Neural cell (in vitro differentiated cells): ENCODE results near the gene OR5B2. TPM values are rescaled to one million over a fixed set of nuclear protein-coding genes. Genes with fewer than 3 reads are reported as not detected.

Experiments used
- H2AFZ ChIP-seq: fragments of 200-600, 300-800 bp; sonication (generic), shearing (Covaris generic); 2 replicates; pipeline ENCODE4 v1.6.0; 2014; ENCODE audit warnings: low read depth, mild to moderate bottlenecking, antibody characterized with exemption, low read length, moderate library complexity
- H3F3A ChIP-seq: fragments of 200-600 bp; shearing (Covaris generic); 2 replicates; pipeline ENCODE4 v1.6.1; 2016; ENCODE audit warnings: mild to moderate bottlenecking, moderate library complexity, mixed read lengths, antibody characterized with exemption, low read length; ENCODE audit not compliant: insufficient read depth, poor library complexity, severe bottlenecking
- H3K27ac ChIP-seq: fragments of 200-600, 300-800 bp; sonication (generic), shearing (Covaris generic); 2 replicates; pipeline ENCODE4 v1.5.1; 2014; ENCODE audit warnings: mild to moderate bottlenecking, low read length, moderate library complexity
- H3K27me3 ChIP-seq: fragments of 300-800, 200-600 bp; sonication (generic), shearing (Covaris generic); 2 replicates; pipeline ENCODE4 v1.6.0; 2014; ENCODE audit warnings: mild to moderate bottlenecking, low read depth, low read length, moderate library complexity; ENCODE audit not compliant: insufficient read depth
- H3K36me3 ChIP-seq: fragments of 300-800, 200-600 bp; sonication (generic), shearing (Covaris generic); 2 replicates; pipeline ENCODE4 v1.5.1; 2014; ENCODE audit warnings: mild to moderate bottlenecking, antibody characterized with exemption, low read length, moderate library complexity; ENCODE audit not compliant: insufficient read depth
- H3K4me2 ChIP-seq: fragments of 300-800, 200-600 bp; sonication (generic), shearing (Covaris generic); 2 replicates; pipeline ENCODE4 v1.6.0; 2014; ENCODE audit warnings: mild to moderate bottlenecking, low read length
- H3K4me3 ChIP-seq: fragments of 300-800, 200-600 bp; sonication (generic), shearing (Covaris generic); 2 replicates; pipeline ENCODE4 v1.5.1; 2014; ENCODE audit warnings: mild to moderate bottlenecking, low read length, moderate library complexity
- H3K79me2 ChIP-seq: fragments of 200-600 bp; shearing (Covaris generic); replicated peaks from 2 replicates; pipeline ENCODE4 v1.6.0; 2014; ENCODE audit warnings: mild to moderate bottlenecking, low read length, moderate library complexity; ENCODE audit not compliant: insufficient read depth
- H3K9ac ChIP-seq: fragments of 300-800, 200-600 bp; sonication (generic), shearing (Covaris generic); 2 replicates; pipeline ENCODE4 v1.6.1; 2016; ENCODE audit warnings: mild to moderate bottlenecking, low read length, mixed read lengths
- H3K9me2 ChIP-seq: fragments of 200-600 bp; shearing (Covaris generic); 2 replicates; pipeline ENCODE4 v1.6.1; 2016; ENCODE audit warnings: mild to moderate bottlenecking, low read length, mixed read lengths; ENCODE audit not compliant: insufficient read depth
- H3K9me3 ChIP-seq: fragments of 200-600, 300-800 bp; sonication (generic), shearing (Covaris generic); 2 replicates; pipeline ENCODE4 v1.6.1; 2016; ENCODE audit warnings: mild to moderate bottlenecking, mixed run types, low read length, moderate library complexity, mixed read lengths
- H4K20me1 ChIP-seq: fragments of 200-600 bp; shearing (Covaris generic); 2 replicates; pipeline ENCODE4 v1.6.1; 2016; ENCODE audit warnings: mild to moderate bottlenecking, mixed run types; ENCODE audit not compliant: insufficient read depth
- CTCF ChIP-seq: fragments of 450-650 bp; IDR thresholded peaks from 2 replicates; pipeline ENCODE4 v1.5.1; 2014; ENCODE audit warnings: antibody characterized with exemption, mild to moderate bottlenecking, moderate library complexity; ENCODE audit not compliant: poor library complexity, severe bottlenecking
- EP300 ChIP-seq: fragments of 450-650 bp; conservative IDR thresholded peaks from 2 replicates; pipeline ENCODE4 v1.6.1; 2014; ENCODE audit warnings: antibody characterized with exemption, mild to moderate bottlenecking, moderate library complexity; ENCODE audit not compliant: poor library complexity, severe bottlenecking
- EZH2 ChIP-seq: fragments of 200-600, 300-800 bp; shearing (Covaris generic), sonication (generic); IDR thresholded peaks from 2 replicates; pipeline ENCODE4 v1.6.1; 2014; ENCODE audit warnings: antibody characterized with exemption, low read length, borderline replicate concordance, mild to moderate bottlenecking; ENCODE audit not compliant: insufficient read depth, poor library complexity, severe bottlenecking
- MXI1 ChIP-seq: fragments of 450-650 bp; conservative IDR thresholded peaks from 2 replicates; pipeline ENCODE4 v1.6.1; 2014; ENCODE audit warnings: antibody characterized with exemption, mild to moderate bottlenecking; ENCODE audit not compliant: poor library complexity, severe bottlenecking
- POLR2AphosphoS5 ChIP-seq: IDR thresholded peaks from 2 replicates; pipeline ENCODE4 v1.6.1; 2012
- RAD21 ChIP-seq: fragments of 450-650 bp; conservative IDR thresholded peaks from 2 replicates; pipeline ENCODE4 v1.6.1; 2014; ENCODE audit warnings: antibody characterized with exemption, mild to moderate bottlenecking, moderate library complexity
- REST ChIP-seq: IDR thresholded peaks from 2 replicates; pipeline ENCODE4 v1.6.1; 2012; ENCODE audit warnings: borderline replicate concordance
- SMC3 ChIP-seq: fragments of 450-650 bp; conservative IDR thresholded peaks from 2 replicates; pipeline ENCODE4 v1.6.1; 2014; ENCODE audit warnings: antibody characterized with exemption, mild to moderate bottlenecking, moderate library complexity; ENCODE audit not compliant: poor library complexity
- TAF1 ChIP-seq: IDR thresholded peaks from 2 replicates; pipeline ENCODE4 v1.6.1; 2012; ENCODE audit warnings: low read depth
- polyA plus RNA-seq: library from polyadenylated mRNA; depleted of rRNA; stranded (reverse); fragments of >200 nt; gene quantifications from 2 replicates; pipeline ENCODE4 v1.2.3, GENCODE V29; 2014

OR5B2 gene
- polyA plus RNA-seq, 1 donor from 2014 or later, result not detected

- Histone ChIP-seq H3K4me2 (no peak overlapping the region), H3K4me3 (no peak overlapping the region), H3F3A (no peaks in the 10 kb centered on the region), H3K36me3 (no peaks in the 10 kb centered on the region), H4K20me1 (no peaks in the 10 kb centered on the region), H3K9ac (no peak overlapping the region), H3K9me2 (no peaks in the 10 kb centered on the region), H3K9me3 (no peaks in the 10 kb centered on the region), H3K27ac (no peak overlapping the region), H2AFZ (no peak overlapping the region), H3K27me3 (no peaks in the 10 kb centered on the region), H3K79me2 (no peaks in the 10 kb centered on the region)
- TF ChIP-seq RAD21 (no peak), EZH2 (no peak), POLR2AphosphoS5 (no peak), EP300 (no peak), SMC3 (no peak)
These were observed 32.3 kb downstream of the OR5B2 start for GRCh38 chr11:58395581-58395980.

GRCh38 chr11:58394195-58394594 lies 33.7 kb downstream of the OR5B2 start:
- Histone ChIP-seq H3F3A (no peaks in the 10 kb centered on the region), H3K9me3 (no peaks in the 10 kb centered on the region), H3K4me3 (no peak overlapping the region), H3K79me2 (no peaks in the 10 kb centered on the region), H3K27me3 (no peaks in the 10 kb centered on the region), H3K9me2 (no peaks in the 10 kb centered on the region), H3K36me3 (no peaks in the 10 kb centered on the region), H3K4me2 (no peak overlapping the region), H3K27ac (no peak overlapping the region), H4K20me1 (no peaks in the 10 kb centered on the region), H2AFZ (no peak overlapping the region), H3K9ac (no peak overlapping the region)
- TF ChIP-seq TAF1, result no peak
- no peak for TF ChIP-seq REST
- TF ChIP-seq SMC3, result no peak
- no peak for TF ChIP-seq EZH2
- no peak for TF ChIP-seq RAD21
- TF ChIP-seq EP300, result no peak
- TF ChIP-seq MXI1, result no peak
- TF ChIP-seq POLR2AphosphoS5, result no peak

- Histone ChIP-seq H3K36me3 (no peaks in the 10 kb centered on the region), H2AFZ (no peak overlapping the region), H3K27ac (no peak overlapping the region), H4K20me1 (no peaks in the 10 kb centered on the region), H3K9me3 (no peaks in the 10 kb centered on the region), H3K79me2 (no peaks in the 10 kb centered on the region), H3K9ac (no peak overlapping the region), H3K4me3 (no peak overlapping the region), H3K4me2 (no peak overlapping the region), H3K9me2 (no peaks in the 10 kb centered on the region), H3F3A (no peaks in the 10 kb centered on the region), H3K27me3 (no peaks in the 10 kb centered on the region)
- TF ChIP-seq EP300, result no peak
- no peak for TF ChIP-seq CTCF
- no peak for TF ChIP-seq POLR2AphosphoS5
- TF ChIP-seq EZH2, result no peak
- no peak for TF ChIP-seq REST
- no peak for TF ChIP-seq TAF1
- no peak for TF ChIP-seq RAD21
- TF ChIP-seq SMC3, result no peak
- no peak for TF ChIP-seq MXI1
These were observed 35.2 kb downstream of the OR5B2 start for GRCh38 chr11:58392746-58393145.
